Liver (tissue), 9 donors: ENCODE measurements around the gene HDAC8. TPM values are rescaled to one million over a fixed set of nuclear protein-coding genes. Genes with fewer than 3 reads are reported as not detected.

Experiments
- DNase-seq: peaks from one replicate; pipeline ENCODE4 v3.0.0-alpha.2; 2017; ENCODE audit warnings: low spot score
- H3K27ac ChIP-seq, 2 donors: one replicate each; pipeline ENCODE4 v1.7.0; 2013; ENCODE audit warnings: inconsistent platforms in 2 of 2, low read length in 2 of 2, control low read depth in 1 of 2, low read depth in 1 of 2, mild to moderate bottlenecking in 1 of 2
- H3K27me3 ChIP-seq, 4 donors: one replicate each; pipeline versions ENCODE4 v1.6.1 to v1.7.0; 2013; ENCODE audit warnings: low read length in 3 of 4, inconsistent platforms in 1 of 4, mild to moderate bottlenecking in 1 of 4, moderate library complexity in 1 of 4; ENCODE audit not compliant: control insufficient read depth in 4 of 4, insufficient read depth in 4 of 4
- H3K36me3 ChIP-seq, 4 donors: one replicate each; pipeline versions ENCODE4 v1.6.1 to v1.7.0; 2013; ENCODE audit warnings: low read length in 3 of 4, mild to moderate bottlenecking in 3 of 4, low read depth in 1 of 4, moderate library complexity in 1 of 4; ENCODE audit not compliant: control insufficient read depth in 4 of 4, insufficient read depth in 3 of 4
- H3K4me1 ChIP-seq, 4 donors: one replicate each; pipeline versions ENCODE4 v1.6.1 to v1.7.0; 2013; ENCODE audit warnings: low read length in 3 of 4, mild to moderate bottlenecking in 3 of 4, moderate library complexity in 1 of 4; ENCODE audit not compliant: control insufficient read depth in 4 of 4, insufficient read depth in 4 of 4
- H3K4me3 ChIP-seq, 3 donors: one replicate each; pipeline versions ENCODE4 v1.6.1 to v1.7.0; 2013; ENCODE audit warnings: low read length in 3 of 3, control low read depth in 1 of 3, low read depth in 1 of 3, mild to moderate bottlenecking in 1 of 3
- H3K9ac ChIP-seq, 2 donors: one replicate each; pipeline ENCODE4 v1.7.0; 2013; ENCODE audit warnings: low read length in 2 of 2, mild to moderate bottlenecking in 2 of 2, moderate library complexity in 2 of 2, control low read depth in 1 of 2, low read depth in 1 of 2
- H3K9me3 ChIP-seq, 4 donors: one replicate each; pipeline versions ENCODE4 v1.6.1 to v1.7.0; 2013; ENCODE audit warnings: low read length in 3 of 4; ENCODE audit not compliant: control insufficient read depth in 4 of 4
- ATF3 ChIP-seq: IDR thresholded peaks from 2 replicates; pipeline ENCODE4 v1.6.1; 2016; ENCODE audit warnings: antibody characterized with exemption
- EGR1 ChIP-seq, 2 donors: IDR thresholded peaks; 2 replicates each; pipeline ENCODE4 v1.6.1; 2016 to 2018; ENCODE audit warnings: antibody characterized with exemption in 2 of 2, low read depth in 2 of 2
- FOXA1 ChIP-seq: IDR thresholded peaks from 2 replicates; pipeline ENCODE4 v1.6.1; 2016; ENCODE audit warnings: antibody characterized with exemption
- FOXA2 ChIP-seq: IDR thresholded peaks from 2 replicates; pipeline ENCODE4 v1.6.1; 2016; ENCODE audit warnings: antibody characterized with exemption
- GABPA ChIP-seq, 2 donors: IDR thresholded peaks in 1 of 2; conservative IDR thresholded peaks in 1 of 2; 2 replicates each; pipeline ENCODE4 v1.6.1; 2016; ENCODE audit warnings: antibody characterized with exemption in 2 of 2, mild to moderate bottlenecking in 1 of 2, moderate library complexity in 1 of 2
- HNF4A ChIP-seq, 2 donors: conservative IDR thresholded peaks; 2 replicates each; pipeline ENCODE4 v1.6.1; 2016; ENCODE audit warnings: antibody characterized with exemption in 2 of 2, mild to moderate bottlenecking in 2 of 2
- JUND ChIP-seq, 2 donors: IDR thresholded peaks; 2 replicates each; pipeline ENCODE4 v1.6.1; 2016; ENCODE audit warnings: antibody characterized with exemption in 2 of 2
- MAX ChIP-seq: IDR thresholded peaks from 2 replicates; pipeline ENCODE4 v1.6.1; 2016; ENCODE audit warnings: antibody characterized with exemption
- NR2F2 ChIP-seq: IDR thresholded peaks from 2 replicates; pipeline ENCODE4 v1.6.1; 2016; ENCODE audit warnings: antibody characterized with exemption
- RAD21 ChIP-seq, 2 donors: IDR thresholded peaks; 2 replicates each; pipeline ENCODE4 v1.6.1; 2016; ENCODE audit warnings: antibody characterized with exemption in 2 of 2, mild to moderate bottlenecking in 2 of 2
- RXRA ChIP-seq, 2 donors: IDR thresholded peaks; 2 replicates each; pipeline ENCODE4 v1.6.1; 2017 to 2018; ENCODE audit warnings: antibody characterized with exemption in 2 of 2, mild to moderate bottlenecking in 1 of 2
- SP1 ChIP-seq: IDR thresholded peaks from 2 replicates; pipeline ENCODE4 v1.6.1; 2018; ENCODE audit warnings: antibody characterized with exemption, mild to moderate bottlenecking
- TAF1 ChIP-seq: conservative IDR thresholded peaks from 2 replicates; pipeline ENCODE4 v1.6.1; 2016; ENCODE audit warnings: antibody characterized with exemption, mild to moderate bottlenecking
- YY1 ChIP-seq: IDR thresholded peaks from 2 replicates; pipeline ENCODE4 v1.6.1; 2016; ENCODE audit warnings: antibody characterized with exemption, mild to moderate bottlenecking
- WGBS: extraction: QIAGEN DNeasy Blood & Tissue Kit; methylation state at CpG from one replicate; pipeline ENCODE4 v1.1.7; 2013; 5-methylcytosine and 5-hydroxymethylcytosine counted together
- polyA plus RNA-seq, 2 donors: library from polyadenylated mRNA; stranded (reverse) in 1 of 2; unstranded in 1 of 2; fragments of 200-250 nt in 1 of 2; fragments of >200 nt in 1 of 2; fragmentation: Nextera tagmentation in 1 of 2; extraction: Ambion mirVana in 1 of 2; gene quantifications; one replicate each; pipeline versions ENCODE4 v1.2.1 to v1.2.3, GENCODE V29; 2013 to 2015
- total RNA-seq, 2 donors: library from RNA; depleted of rRNA; stranded (reverse); fragments of >200 nt; gene quantifications; one replicate each; pipeline ENCODE4 v1.2.3, GENCODE V29; 2014
- TF ChIP-seq, protein P1 (sequence below): IDR thresholded peaks from 2 replicates; pipeline ENCODE4 v1.6.1; 2016; ENCODE audit warnings: antibody characterized with exemption, mild to moderate bottlenecking
- TF ChIP-seq, protein P2 (sequence below): fragments of 150-350 bp; IDR thresholded peaks from 2 replicates; pipeline ENCODE4 v1.5.1; 2017; ENCODE audit warnings: improper control_type of control experiment, low read depth, low read length; ENCODE audit not compliant: missing input control
- donor health status: healthy.
- donor health status: healthy.
- donor health status: healthy.
- donor health status: healthy.
- donor health status: healthy.

Gene HDAC8
- total and polyA plus RNA-seq, 4 donors: 11.1 to 30.4 (median 14.0) TPM

DNA sequence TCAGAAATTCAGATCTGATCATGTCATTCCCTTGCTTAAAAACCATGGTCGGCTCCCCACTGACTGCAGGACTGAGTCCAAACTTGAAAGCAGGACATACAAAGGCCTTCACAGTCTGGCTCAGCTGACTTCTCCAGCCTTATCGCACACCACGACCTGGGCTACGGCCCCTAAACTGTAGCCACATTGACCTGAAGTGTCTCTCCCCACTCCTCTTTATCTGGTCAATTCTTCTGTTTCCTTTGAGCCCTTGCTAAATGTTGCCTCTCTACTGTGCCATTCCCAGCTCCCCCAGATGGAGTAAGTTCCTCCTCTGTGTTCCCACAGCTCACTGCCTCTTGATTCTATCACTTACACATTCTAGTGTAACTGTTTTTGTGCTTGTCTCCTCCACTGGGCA is 206.5 kb downstream of the HDAC8 start:
- H3K27me3 ChIP-seq: no peaks in the 10 kb centered on the region
- WGBS: 94% methylated on average over 4 of the region's 4 CpGs
- H3K9me3 ChIP-seq: no peaks in the 10 kb centered on the region
- no peaks in the 10 kb centered on the region for H3K4me1 ChIP-seq
- DNase-seq: no peak
- peaks cover 0 to 1% (median 0%) of the 10 kb centered on the region in 4 donors for H3K36me3 ChIP-seq
- no peak for TF ChIP-seq NR2F2
- TF ChIP-seq YY1: no peak
- no peak for TF ChIP-seq RXRA (IDR thresholded peaks at IDR 0.05)
- TF ChIP-seq EGR1 (IDR thresholded peaks at IDR 0.05; ENCODE audit: low read depth in 2 of 2): no peak
- TF ChIP-seq GABPA (IDR thresholded peaks at IDR 0.05 in 1 of 2, conservative IDR thresholded peaks at IDR 0.05 in 1 of 2): no peak
- no peak for TF ChIP-seq JUND (IDR thresholded peaks at IDR 0.05)
- TF ChIP-seq ATF3: no peak
- TF ChIP-seq FOXA1: no peak
- TF ChIP-seq SP1: no peak
- TF ChIP-seq TAF1: no peak
- TF ChIP-seq, protein P1, sequence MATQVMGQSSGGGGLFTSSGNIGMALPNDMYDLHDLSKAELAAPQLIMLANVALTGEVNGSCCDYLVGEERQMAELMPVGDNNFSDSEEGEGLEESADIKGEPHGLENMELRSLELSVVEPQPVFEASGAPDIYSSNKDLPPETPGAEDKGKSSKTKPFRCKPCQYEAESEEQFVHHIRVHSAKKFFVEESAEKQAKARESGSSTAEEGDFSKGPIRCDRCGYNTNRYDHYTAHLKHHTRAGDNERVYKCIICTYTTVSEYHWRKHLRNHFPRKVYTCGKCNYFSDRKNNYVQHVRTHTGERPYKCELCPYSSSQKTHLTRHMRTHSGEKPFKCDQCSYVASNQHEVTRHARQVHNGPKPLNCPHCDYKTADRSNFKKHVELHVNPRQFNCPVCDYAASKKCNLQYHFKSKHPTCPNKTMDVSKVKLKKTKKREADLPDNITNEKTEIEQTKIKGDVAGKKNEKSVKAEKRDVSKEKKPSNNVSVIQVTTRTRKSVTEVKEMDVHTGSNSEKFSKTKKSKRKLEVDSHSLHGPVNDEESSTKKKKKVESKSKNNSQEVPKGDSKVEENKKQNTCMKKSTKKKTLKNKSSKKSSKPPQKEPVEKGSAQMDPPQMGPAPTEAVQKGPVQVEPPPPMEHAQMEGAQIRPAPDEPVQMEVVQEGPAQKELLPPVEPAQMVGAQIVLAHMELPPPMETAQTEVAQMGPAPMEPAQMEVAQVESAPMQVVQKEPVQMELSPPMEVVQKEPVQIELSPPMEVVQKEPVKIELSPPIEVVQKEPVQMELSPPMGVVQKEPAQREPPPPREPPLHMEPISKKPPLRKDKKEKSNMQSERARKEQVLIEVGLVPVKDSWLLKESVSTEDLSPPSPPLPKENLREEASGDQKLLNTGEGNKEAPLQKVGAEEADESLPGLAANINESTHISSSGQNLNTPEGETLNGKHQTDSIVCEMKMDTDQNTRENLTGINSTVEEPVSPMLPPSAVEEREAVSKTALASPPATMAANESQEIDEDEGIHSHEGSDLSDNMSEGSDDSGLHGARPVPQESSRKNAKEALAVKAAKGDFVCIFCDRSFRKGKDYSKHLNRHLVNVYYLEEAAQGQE: no peak
- no peak for TF ChIP-seq RAD21 (IDR thresholded peaks at IDR 0.05)
- TF ChIP-seq, protein P2, sequence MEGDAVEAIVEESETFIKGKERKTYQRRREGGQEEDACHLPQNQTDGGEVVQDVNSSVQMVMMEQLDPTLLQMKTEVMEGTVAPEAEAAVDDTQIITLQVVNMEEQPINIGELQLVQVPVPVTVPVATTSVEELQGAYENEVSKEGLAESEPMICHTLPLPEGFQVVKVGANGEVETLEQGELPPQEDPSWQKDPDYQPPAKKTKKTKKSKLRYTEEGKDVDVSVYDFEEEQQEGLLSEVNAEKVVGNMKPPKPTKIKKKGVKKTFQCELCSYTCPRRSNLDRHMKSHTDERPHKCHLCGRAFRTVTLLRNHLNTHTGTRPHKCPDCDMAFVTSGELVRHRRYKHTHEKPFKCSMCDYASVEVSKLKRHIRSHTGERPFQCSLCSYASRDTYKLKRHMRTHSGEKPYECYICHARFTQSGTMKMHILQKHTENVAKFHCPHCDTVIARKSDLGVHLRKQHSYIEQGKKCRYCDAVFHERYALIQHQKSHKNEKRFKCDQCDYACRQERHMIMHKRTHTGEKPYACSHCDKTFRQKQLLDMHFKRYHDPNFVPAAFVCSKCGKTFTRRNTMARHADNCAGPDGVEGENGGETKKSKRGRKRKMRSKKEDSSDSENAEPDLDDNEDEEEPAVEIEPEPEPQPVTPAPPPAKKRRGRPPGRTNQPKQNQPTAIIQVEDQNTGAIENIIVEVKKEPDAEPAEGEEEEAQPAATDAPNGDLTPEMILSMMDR: no peak
- no peak for TF ChIP-seq HNF4A (conservative IDR thresholded peaks at IDR 0.05)
- no peak for TF ChIP-seq FOXA2
- H3K9ac ChIP-seq: no peak overlapping the region
- H3K4me3 ChIP-seq: no peak overlapping the region
- H3K27ac ChIP-seq: no peak overlapping the region

DNA sequence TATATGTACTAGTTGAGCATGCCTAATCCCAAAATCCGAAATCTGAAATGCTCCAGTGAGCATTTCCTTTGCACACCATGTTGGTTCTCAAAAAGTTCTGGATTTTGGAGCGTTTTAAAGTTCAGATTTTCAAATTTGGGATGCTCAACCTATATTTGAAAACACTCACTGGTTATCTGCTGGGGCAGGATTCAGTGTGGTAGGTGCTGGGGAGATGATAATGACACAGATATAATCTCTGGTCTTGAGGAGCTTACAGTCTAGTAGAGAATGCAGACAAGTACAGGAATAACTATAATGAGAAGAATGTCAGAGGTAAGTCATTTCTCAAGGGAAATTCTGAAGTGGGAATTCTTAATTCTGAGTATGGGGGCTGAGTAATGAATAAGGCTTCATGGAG is 207.5 kb downstream of the HDAC8 start:
- DNase-seq: no peak
- H3K27ac ChIP-seq: no peak overlapping the region
- WGBS: 96% methylated on average over 2 of the region's 2 CpGs
- H3K9ac ChIP-seq: no peak overlapping the region
- no peaks in the 10 kb centered on the region for H3K27me3 ChIP-seq
- no peaks in the 10 kb centered on the region for H3K9me3 ChIP-seq
- TF ChIP-seq ATF3 (no peak), MAX (no peak), JUND (IDR thresholded peaks at IDR 0.05) (no peak), RXRA (IDR thresholded peaks at IDR 0.05) (no peak)
- TF ChIP-seq, protein P1: no peak
- H3K4me3 ChIP-seq: no peak overlapping the region
- H3K36me3 ChIP-seq: peaks cover 0 to 1% (median 0%) of the 10 kb centered on the region in 4 donors
- H3K4me1 ChIP-seq: no peaks in the 10 kb centered on the region
